CD14-positive monocyte (primary cell): ENCODE measurements around the gene UBXN11. TPM values are rescaled to one million over a fixed set of nuclear protein-coding genes. Genes with fewer than 3 reads are reported as not detected.

Experiments
- DNase-seq, 3 donors: peaks; one replicate each; pipeline ENCODE4 v3.0.0-alpha.2; 2011 to 2022
- H2AFZ ChIP-seq: 2 replicates; pipeline ENCODE4 v1.6.0; 2012; ENCODE audit warnings: mild to moderate bottlenecking, low read depth, low read length, inconsistent platforms; ENCODE audit not compliant: insufficient read depth, poor library complexity, severe bottlenecking
- H3K27ac ChIP-seq, 2 donors: 1 replicate in 1 of 2; 2 replicates in 1 of 2; pipeline ENCODE4 v1.5.1; 2012 to 2013; ENCODE audit warnings: low read length in 2 of 2, control low read depth in 1 of 2, inconsistent platforms in 1 of 2, low read depth in 1 of 2, mild to moderate bottlenecking in 1 of 2
- H3K27me3 ChIP-seq, 2 donors: one replicate each; pipeline versions ENCODE4 v1.6.0 to v1.6.1; 2011 to 2013; ENCODE audit warnings: low read length in 2 of 2; ENCODE audit not compliant: control insufficient read depth in 2 of 2, insufficient read depth in 2 of 2
- H3K36me3 ChIP-seq, 2 donors: replicated peaks in 1 of 2; 1 replicate in 1 of 2; 2 replicates in 1 of 2; pipeline versions ENCODE4 v1.5.1 to v1.6.1; 2012 to 2013; ENCODE audit warnings: low read length in 2 of 2, control low read depth in 1 of 2, inconsistent platforms in 1 of 2, mild to moderate bottlenecking in 1 of 2; ENCODE audit not compliant: insufficient read depth in 2 of 2, control insufficient read depth in 1 of 2
- H3K4me1 ChIP-seq, 2 donors: 1 replicate in 1 of 2; 2 replicates in 1 of 2; pipeline versions ENCODE4 v1.5.1 to v1.6.1; 2012 to 2013; ENCODE audit warnings: low read length in 2 of 2, control low read depth in 1 of 2, inconsistent platforms in 1 of 2, mild to moderate bottlenecking in 1 of 2, moderate library complexity in 1 of 2; ENCODE audit not compliant: insufficient read depth in 2 of 2, control insufficient read depth in 1 of 2
- H3K4me2 ChIP-seq: replicated peaks from 2 replicates; pipeline ENCODE3; 2012; ENCODE audit warnings: low read length, moderate library complexity, mild to moderate bottlenecking; ENCODE audit not compliant: poor library complexity, severe bottlenecking; ENCODE audit errors: extremely low read depth
- H3K4me3 ChIP-seq, 3 experiments: fragments of 200-600 bp in 1 of 3; sonication (generic) in 1 of 3; replicated peaks in 1 of 3; 1 replicate in 2 of 3; 2 replicates in 1 of 3; pipeline ENCODE4 v1.5.1; 2011 to 2013; ENCODE audit warnings: low read length in 3 of 3, mild to moderate bottlenecking in 3 of 3, control low read depth in 2 of 3, low read depth in 2 of 3, inconsistent platforms in 1 of 3, moderate library complexity in 1 of 3
- H3K79me2 ChIP-seq: 2 replicates; pipeline ENCODE4 v1.6.0; 2012; ENCODE audit warnings: mild to moderate bottlenecking, control low read depth, inconsistent platforms, low read length, moderate library complexity; ENCODE audit not compliant: insufficient read depth
- H3K9ac ChIP-seq: 2 replicates; pipeline ENCODE4 v1.6.0; 2017; ENCODE audit warnings: low read length, mild to moderate bottlenecking; ENCODE audit not compliant: insufficient read depth, poor library complexity, severe bottlenecking
- H3K9me3 ChIP-seq, 2 donors: replicated peaks in 1 of 2; 1 replicate in 1 of 2; 2 replicates in 1 of 2; pipeline versions ENCODE4 v1.5.1 to v1.6.1; 2012 to 2013; ENCODE audit warnings: low read length in 2 of 2, control low read depth in 1 of 2; ENCODE audit not compliant: control insufficient read depth in 1 of 2, insufficient read depth in 1 of 2
- H4K20me1 ChIP-seq: 2 replicates; pipeline ENCODE4 v1.6.0; 2012; ENCODE audit warnings: mild to moderate bottlenecking, low read length, control low read depth, moderate library complexity; ENCODE audit not compliant: insufficient read depth
- H3K27ac Mint-ChIP-seq, 7 donors: one replicate each; pipeline ENCODE4 v1.8.0; 2020; ENCODE audit warnings: mild to moderate bottlenecking in 7 of 7, mixed read lengths in 7 of 7, moderate library complexity in 6 of 7, inconsistent platforms in 2 of 7
- H3K27me3 Mint-ChIP-seq, 3 donors: one replicate each; pipeline ENCODE4 v1.8.0; 2021 to 2022; ENCODE audit warnings: low read depth in 3 of 3, mild to moderate bottlenecking in 3 of 3, mixed read lengths in 3 of 3, moderate library complexity in 3 of 3, inconsistent platforms in 1 of 3
- H3K36me3 Mint-ChIP-seq, 2 donors: one replicate each; pipeline ENCODE4 v1.8.0; 2020; ENCODE audit warnings: mixed read lengths in 2 of 2, inconsistent platforms in 1 of 2, mild to moderate bottlenecking in 1 of 2
- H3K4me1 Mint-ChIP-seq: one replicate; pipeline ENCODE4 v1.8.0; 2020; ENCODE audit warnings: mild to moderate bottlenecking, mixed read lengths
- H3K4me3 Mint-ChIP-seq, 2 donors: one replicate each; pipeline ENCODE4 v1.8.0; 2020; ENCODE audit warnings: mild to moderate bottlenecking in 2 of 2, mixed read lengths in 2 of 2, moderate library complexity in 1 of 2
- H3K9me3 Mint-ChIP-seq, 7 donors: one replicate each; pipeline ENCODE4 v1.8.0; 2020 to 2022; ENCODE audit warnings: mixed read lengths in 7 of 7, mild to moderate bottlenecking in 6 of 7, moderate library complexity in 6 of 7, inconsistent platforms in 2 of 7
- CTCF ChIP-seq: fragments of 200-600 bp; IDR thresholded peaks from one replicate; pipeline ENCODE4 v1.8.0; 2022; ENCODE audit warnings: antibody characterized with exemption, mild to moderate bottlenecking
- WGBS: methylation state at CpG from one replicate; pipeline ENCODE4 v1.1.5; 2013; ENCODE audit warnings: missing lambda C conversion rate; ENCODE audit not compliant: insufficient coverage; 5-methylcytosine and 5-hydroxymethylcytosine counted together
- intact Hi-C, 2 donors: fragments of 100-400 bp; cut with micrococcal nuclease; formaldehyde crosslinking; loops; one replicate each; pipeline versions ENCODE4 v1.15.0 to v1.15.1; 2023
- polyA plus RNA-seq, 3 donors: library from polyadenylated mRNA; depleted of rRNA in 1 of 3; unstranded in 2 of 3; stranded (reverse) in 1 of 3; fragments of 300-500 nt in 2 of 3; fragments of >200 nt in 1 of 3; fragmentation: Illumina TruSeq in 2 of 3; gene quantifications; 1 replicate in 2 of 3; 2 replicates in 1 of 3; pipeline ENCODE4 v1.2.3, GENCODE V29; 2012 to 2021

Gene UBXN11
- polyA plus RNA-seq, 3 donors: 48.0 to 885 (median 52.1) TPM

GRCh38 chr1:26282401-26282918 lies 24.0 kb downstream of the UBXN11 start:
- peak overlapping the region; percentile 96 for H3K9ac ChIP-seq
- WGBS: 89% methylated on average over 12 of the region's 22 CpGs
- peak in 1 of 3 donors; percentile 16 for DNase-seq

GRCh38 chr1:26281971-26282370 lies 24.5 kb downstream of the UBXN11 start:
- peak overlapping the region; percentile 99 to 100 for H3K27ac ChIP-seq
- no peak for TF ChIP-seq CTCF
- intact Hi-C loops: no loop called here

More at GRCh38 chr1:26282401-26282918, 24.0 kb downstream of the UBXN11 start:
- intact Hi-C loops: no loop called here
- no peak for TF ChIP-seq CTCF
- Histone ChIP-seq H3K27ac (peak overlapping the region; percentile 99 to 100), H4K20me1 (peaks cover 41% of the 10 kb centered on the region), H3K79me2 (peaks cover 84% of the 10 kb centered on the region), H3K4me3 (peak overlapping the region in 1 of 3 experiments; percentile 93), H3K9me3 (no peaks in the 10 kb centered on the region), H3K27me3 (no peaks in the 10 kb centered on the region), H3K4me2 (peak overlapping the region; percentile 92), H3K36me3 (peaks cover 40 to 43% of the 10 kb centered on the region in 2 donors), H2AFZ (no peak overlapping the region), H3K4me1 (peaks cover 93 to 94% of the 10 kb centered on the region in 2 donors)
- Mint-ChIP-seq H3K27ac (peak overlapping the region; percentile 96 to 100 (median 100)), H3K4me1 (peaks cover 88% of the 10 kb centered on the region), H3K9me3 (no peaks in the 10 kb centered on the region), H3K27me3 (peaks cover 0 to 7% (median 2%) of the 10 kb centered on the region in 3 donors), H3K4me3 (peak overlapping the region in 1 of 2 donors; percentile 27), H3K36me3 (peaks cover 49 to 67% of the 10 kb centered on the region in 2 donors)

More at GRCh38 chr1:26281971-26282370, 24.5 kb downstream of the UBXN11 start:
- DNase-seq: peak in 1 of 3 donors; percentile 33
- H3K4me2 ChIP-seq: peak overlapping the region; percentile 92
- H3K79me2 ChIP-seq: peaks cover 89% of the 10 kb centered on the region
- H3K36me3 ChIP-seq: peaks cover 43 to 45% of the 10 kb centered on the region in 2 donors
- H2AFZ ChIP-seq: no peak overlapping the region
- 23% methylated on average over 11 of the region's 15 CpGs for WGBS
- H3K4me1 Mint-ChIP-seq: peaks cover 88% of the 10 kb centered on the region
- H3K27me3 Mint-ChIP-seq: peaks cover 0 to 7% (median 2%) of the 10 kb centered on the region in 3 donors
- H3K9ac ChIP-seq: peak overlapping the region; percentile 96
- peaks cover 41% of the 10 kb centered on the region for H4K20me1 ChIP-seq
- peak overlapping the region; percentile 96 to 100 (median 100) for H3K27ac Mint-ChIP-seq
- peak overlapping the region; percentile 91 to 92 for H3K4me3 Mint-ChIP-seq
- H3K4me3 ChIP-seq: peak overlapping the region; percentile 74 to 93 (median 83)
- H3K9me3 Mint-ChIP-seq: no peaks in the 10 kb centered on the region
- H3K9me3 ChIP-seq: no peaks in the 10 kb centered on the region
- H3K27me3 ChIP-seq: no peaks in the 10 kb centered on the region
- peaks cover 93 to 94% of the 10 kb centered on the region in 2 donors for H3K4me1 ChIP-seq
- peaks cover 51 to 72% of the 10 kb centered on the region in 2 donors for H3K36me3 Mint-ChIP-seq
